A673 (cell line): ENCODE data around the gene SIT1. TPM values are rescaled to one million over a fixed set of nuclear protein-coding genes. Genes with fewer than 3 reads are reported as not detected.

ENCODE experiments used
- BruUV-seq: library from RNA; stranded (reverse); fragments of 400-500 nt; replicated peaks from 2 replicates; lab custom pipeline; 2021; lab: Mats Ljungman, UMichigan
- CTCF ChIA-PET: fragments of 300-600 bp; sonication (Branson Sonifier 250); formaldehyde crosslinking; loops from one replicate; lab custom pipeline; 2022; ENCODE audit warnings: antibody characterized with exemption; lab: Charles Lee
- POLR2A ChIA-PET: fragments of 300-600 bp; sonication (Branson Sonifier 250); formaldehyde crosslinking; loops from one replicate; lab custom pipeline; 2022; ENCODE audit warnings: antibody characterized with exemption; ENCODE audit not compliant: low non-redundant PET; lab: Charles Lee
- DNase-seq: peaks from one replicate; pipeline ENCODE4 v3.0.0-alpha.2; 2015; ENCODE audit warnings: low spot score
- H3K27ac ChIP-seq: fragments of 200-600 bp; sonication (generic); 2 replicates; pipeline ENCODE4 v1.5.1; 2016; ENCODE audit warnings: mixed run types, low read depth, mild to moderate bottlenecking, mixed read lengths, antibody characterized with exemption, low read length; ENCODE audit not compliant: poor library complexity, severe bottlenecking
- H3K27me3 ChIP-seq: fragments of 200-600 bp; sonication (generic); replicated peaks from 2 replicates; pipeline ENCODE4 v1.6.1; 2017; ENCODE audit warnings: mixed run types, low read depth, mild to moderate bottlenecking, mixed read lengths, antibody characterized with exemption, low read length; ENCODE audit not compliant: insufficient read depth, poor library complexity
- H3K36me3 ChIP-seq: fragments of 200-600 bp; sonication (generic); 2 replicates; pipeline ENCODE4 v1.6.1; 2016; ENCODE audit warnings: mixed run types, mild to moderate bottlenecking, mixed read lengths, antibody characterized with exemption, low read length; ENCODE audit not compliant: insufficient read depth, poor library complexity, severe bottlenecking
- H3K4me1 ChIP-seq: fragments of 200-600 bp; sonication (generic); 2 replicates; pipeline ENCODE4 v1.6.1; 2017; ENCODE audit warnings: mixed run types, mild to moderate bottlenecking, mixed read lengths, antibody characterized with exemption, low read length; ENCODE audit not compliant: insufficient read depth, poor library complexity, severe bottlenecking
- H3K4me3 ChIP-seq: fragments of 200-600 bp; sonication (generic); 2 replicates; pipeline ENCODE4 v1.5.1; 2016; ENCODE audit warnings: low read depth, mixed run types, mild to moderate bottlenecking, mixed read lengths, low read length; ENCODE audit not compliant: poor library complexity, severe bottlenecking
- H3K9me3 ChIP-seq: fragments of 200-600 bp; sonication (generic); 2 replicates; pipeline ENCODE4 v1.6.1; 2016; ENCODE audit warnings: mixed run types, low read depth, mild to moderate bottlenecking, mixed read lengths, antibody characterized with exemption, low read length; ENCODE audit not compliant: poor library complexity, severe bottlenecking
- EZH2 ChIP-seq: fragments of 200-600 bp; sonication (generic); IDR thresholded peaks from 2 replicates; pipeline ENCODE4 v1.6.1; 2017; ENCODE audit warnings: borderline replicate concordance, low read depth, mild to moderate bottlenecking, mixed read lengths, antibody characterized with exemption, low read length; ENCODE audit not compliant: poor library complexity, severe bottlenecking
- intact Hi-C: fragments of 100-400 bp; cut with micrococcal nuclease; formaldehyde crosslinking; loops from one replicate; pipeline ENCODE4 v1.10.0; 2022; ENCODE audit not compliant: unreplicated experiment
- total RNA-seq: library from RNA; stranded (reverse); gene quantifications from 2 replicates; pipeline ENCODE4 v1.2.3, GENCODE V29; 2021
- TF ChIP-seq, protein P1 (sequence below): fragments of 300-800, 200-600 bp; sonication (generic); conservative IDR thresholded peaks from 2 replicates; pipeline ENCODE4 v1.5.1; 2017; ENCODE audit warnings: low read depth, mild to moderate bottlenecking, antibody characterized with exemption, low read length, moderate library complexity, mixed read lengths

The SIT1 gene
- total RNA-seq, 1 experiment from 2014 or later, result not detected

DNA sequence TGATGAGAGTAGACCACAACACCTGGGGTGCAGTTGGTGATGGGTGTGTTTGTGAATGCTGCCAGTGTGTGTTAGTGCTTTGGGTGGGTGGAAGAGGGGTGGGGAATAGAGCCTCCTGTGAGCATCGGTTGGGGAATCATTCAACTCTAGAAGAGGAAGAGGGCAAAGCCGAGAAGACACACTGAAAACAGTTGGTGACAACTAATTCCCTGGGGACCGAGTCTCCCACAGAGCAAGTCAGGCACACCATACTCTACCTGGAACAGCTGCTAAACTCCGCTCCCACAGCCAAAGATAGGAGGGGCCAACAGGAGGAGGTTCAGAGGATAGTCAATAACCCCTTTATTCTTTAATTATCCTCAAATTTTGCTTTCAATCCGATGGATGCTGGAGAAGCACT, 15.8 kb upstream of the SIT1 start:
- no peaks in the 10 kb centered on the region for H3K27me3 ChIP-seq
- DNase-seq, result no peak
- peaks cover 16% of the 10 kb centered on the region for H3K36me3 ChIP-seq
- no TSS peak for BruUV-seq
- peaks cover 10% of the 10 kb centered on the region for H3K4me1 ChIP-seq
- TF ChIP-seq, protein P1, sequence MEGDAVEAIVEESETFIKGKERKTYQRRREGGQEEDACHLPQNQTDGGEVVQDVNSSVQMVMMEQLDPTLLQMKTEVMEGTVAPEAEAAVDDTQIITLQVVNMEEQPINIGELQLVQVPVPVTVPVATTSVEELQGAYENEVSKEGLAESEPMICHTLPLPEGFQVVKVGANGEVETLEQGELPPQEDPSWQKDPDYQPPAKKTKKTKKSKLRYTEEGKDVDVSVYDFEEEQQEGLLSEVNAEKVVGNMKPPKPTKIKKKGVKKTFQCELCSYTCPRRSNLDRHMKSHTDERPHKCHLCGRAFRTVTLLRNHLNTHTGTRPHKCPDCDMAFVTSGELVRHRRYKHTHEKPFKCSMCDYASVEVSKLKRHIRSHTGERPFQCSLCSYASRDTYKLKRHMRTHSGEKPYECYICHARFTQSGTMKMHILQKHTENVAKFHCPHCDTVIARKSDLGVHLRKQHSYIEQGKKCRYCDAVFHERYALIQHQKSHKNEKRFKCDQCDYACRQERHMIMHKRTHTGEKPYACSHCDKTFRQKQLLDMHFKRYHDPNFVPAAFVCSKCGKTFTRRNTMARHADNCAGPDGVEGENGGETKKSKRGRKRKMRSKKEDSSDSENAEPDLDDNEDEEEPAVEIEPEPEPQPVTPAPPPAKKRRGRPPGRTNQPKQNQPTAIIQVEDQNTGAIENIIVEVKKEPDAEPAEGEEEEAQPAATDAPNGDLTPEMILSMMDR, result no peak
- no peak for TF ChIP-seq EZH2
- intact Hi-C loops, result no loop called here
- CTCF ChIA-PET, result no interaction called here
- POLR2A ChIA-PET, result no interaction called here
- H3K4me3 ChIP-seq, result no peak overlapping the region
- no peak overlapping the region for H3K27ac ChIP-seq
- H3K9me3 ChIP-seq, result no peaks in the 10 kb centered on the region

DNA sequence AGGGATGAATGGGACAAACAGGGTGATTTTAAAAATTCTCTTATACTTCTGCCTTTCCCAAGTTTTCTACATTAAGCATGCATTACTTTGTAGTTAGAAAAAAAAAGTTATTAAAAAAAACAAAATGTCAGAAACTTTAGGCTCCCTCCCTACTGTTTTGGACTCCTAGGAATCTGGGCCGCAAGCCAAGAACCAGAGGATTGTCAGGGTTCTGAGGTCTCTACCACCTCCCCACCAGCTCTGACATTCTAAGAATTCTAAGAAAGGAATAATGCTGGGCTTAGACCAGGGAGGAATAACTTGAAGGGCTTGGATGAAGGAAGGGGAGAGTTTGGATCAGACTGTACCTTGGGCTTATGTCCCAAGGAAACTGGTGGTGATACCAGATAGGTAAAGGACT, 15.3 kb upstream of the SIT1 start:
- POLR2A ChIA-PET, result interaction anchor here (0.7 kb wide), 1 partner anchor 24 kb away, joined by 3 read pairs; no protein-coding TSS in a partner anchor
- H3K4me1 ChIP-seq, result peaks cover 10% of the 10 kb centered on the region
- intact Hi-C loops, result no loop called here

DNA sequence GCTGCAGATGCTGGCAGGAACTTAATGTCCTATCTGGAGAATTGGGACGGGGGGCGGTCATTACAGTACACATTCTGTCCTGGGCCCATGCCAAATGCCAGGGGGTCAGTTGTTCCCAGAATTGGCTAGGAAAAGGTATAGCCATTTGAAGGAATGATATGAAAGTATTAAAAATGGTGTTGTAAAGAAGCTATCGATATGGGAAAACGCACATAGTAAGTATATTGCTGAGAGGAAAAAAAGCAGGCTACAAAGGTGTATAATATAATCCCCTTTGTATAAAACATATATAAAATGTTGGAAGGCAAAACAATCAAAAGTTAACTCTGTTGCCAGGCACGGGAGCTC, 14.7 kb upstream of the SIT1 start:
- ChIA-PET CTCF (no interaction called here), POLR2A (interaction anchor here (0.7 kb wide), 1 partner anchor 23 kb away, joined by 3 read pairs; no protein-coding TSS in a partner anchor)
- intact Hi-C loops, result no loop called here
- peak overlapping the region; percentile 76 for H3K4me3 ChIP-seq
- peak overlapping the region; percentile 89 for H3K27ac ChIP-seq
- no peaks in the 10 kb centered on the region for H3K27me3 ChIP-seq
- H3K4me1 ChIP-seq, result peaks cover 10% of the 10 kb centered on the region
- BruUV-seq, result no TSS peak
- no peaks in the 10 kb centered on the region for H3K9me3 ChIP-seq
- H3K36me3 ChIP-seq, result peaks cover 27% of the 10 kb centered on the region
- TF ChIP-seq, protein P1, result 0 out of 2 replicates have a peak, but pooled peaks have one; percentile 4
- TF ChIP-seq EZH2, result no peak
- no peak for DNase-seq

More for the DNA sequence above, 15.3 kb upstream of the SIT1 start:
- Histone ChIP-seq H3K9me3 (no peaks in the 10 kb centered on the region), H3K4me3 (no peak overlapping the region), H3K27ac (no peak overlapping the region), H3K36me3 (peaks cover 21% of the 10 kb centered on the region), H3K27me3 (no peaks in the 10 kb centered on the region)
- peak; percentile 28 for DNase-seq
- TF ChIP-seq, protein P1, result no peak
- no peak for TF ChIP-seq EZH2
- BruUV-seq, result no TSS peak
- CTCF ChIA-PET, result no interaction called here
